HepG2 (cell line): ENCODE measurements around the gene ABCC3.

Experiments used
- CTCF ChIP-seq: sonication (generic); formaldehyde crosslinking; IDR thresholded peaks from 2 replicates; pipeline ENCODE4 v1.5.0; 2020; ENCODE audit warnings: mild to moderate bottlenecking, missing genetic modification reagents, moderate library complexity
- ETV5 ChIP-seq: IDR thresholded peaks from 2 replicates; pipeline ENCODE4 v1.6.1; 2018; ENCODE audit warnings: missing biosample characterization, missing genetic modification reagents, inconsistent platforms, borderline replicate concordance
- MAFK ChIP-seq, 2 experiments: IDR thresholded peaks in 1 of 2; conservative IDR thresholded peaks in 1 of 2; 2 replicates each; pipeline ENCODE4 v1.6.1; 2011; ENCODE audit warnings: improper control_type of control experiment in 2 of 2, low read length in 2 of 2
- NR1H2 ChIP-seq: sonication (generic); formaldehyde crosslinking; IDR thresholded peaks from 2 replicates; pipeline ENCODE4 v1.8.1; 2022; ENCODE audit warnings: low read depth, missing genetic modification reagents, borderline replicate concordance
- POLR2A ChIP-seq, 2 experiments: IDR thresholded peaks; 2 replicates each; pipeline ENCODE4 v1.6.1; 2011; ENCODE audit warnings: low read depth in 2 of 2, low read length in 2 of 2, mild to moderate bottlenecking in 1 of 2, moderate library complexity in 1 of 2; ENCODE audit not compliant: insufficient read depth in 1 of 2
- POLR2G ChIP-seq: fragments of 200-400 bp; formaldehyde crosslinking; IDR thresholded peaks from 2 replicates; pipeline ENCODE4 v1.6.1; 2018; ENCODE audit warnings: mild to moderate bottlenecking, low read depth, low read length, moderate library complexity
- SP140L ChIP-seq: sonication (generic); formaldehyde crosslinking; IDR thresholded peaks from 2 replicates; pipeline ENCODE4 v1.4.0; 2020; ENCODE audit warnings: missing genetic modification reagents, borderline replicate concordance

GRCh38 chr17:50585346-50585745 lies 49.3 kb upstream of the ABCC3 start:
- no peak for TF ChIP-seq NR1H2 (CRISPR knock-in tag)
- no peak for TF ChIP-seq ETV5
- TF ChIP-seq MAFK (conservative IDR thresholded peaks at IDR 0.05 in 1 of 2, IDR thresholded peaks at IDR 0.05 in 1 of 2; ENCODE audit: low read length in 2 of 2) = no peak
- no peak for TF ChIP-seq CTCF
- no peak for TF ChIP-seq SP140L (CRISPR knock-in tag)
- TF ChIP-seq POLR2A (IDR thresholded peaks at IDR 0.05; ENCODE audit: insufficient read depth in 1 of 2, low read depth in 2 of 2, low read length in 2 of 2) = no peak
- TF ChIP-seq POLR2G = no peak
